Measurements from ENCODE around the gene PDE11A. TPM values are rescaled to one million over a fixed set of nuclear protein-coding genes. Genes with fewer than 3 reads are reported as not detected.
"Not testable (repeated sequence)": the region's sequence is repeated elsewhere in the genome, so short reads cannot be mapped to it uniquely, and the experiment has no call there.

Gene PDE11A
- total RNA-seq, 2 experiments from 2014 or later, result not detected

GRCh38 chr2:177970670-177971454 is 101.7 kb downstream of the PDE11A start:
- Mint-ChIP-seq H3K4me3 (no peak overlapping the region), H3K36me3 (ENCODE audit: low read depth) (no peaks in the 10 kb centered on the region), H3K9me3 (no peaks in the 10 kb centered on the region), H3K27ac (no peak overlapping the region), H3K27me3 (peaks cover 6% of the 10 kb centered on the region), H3K4me1 (ENCODE audit: low read depth) (no peaks in the 10 kb centered on the region)
- no peak overlapping the region for H3K4me3 ChIP-seq (ENCODE audit: low read length)
- no peaks in the 10 kb centered on the region for H3K9me3 ChIP-seq (ENCODE audit: control insufficient read depth in 1 of 2, insufficient read depth in 1 of 2, low read length in 2 of 2)
- H3K27me3 ChIP-seq (ENCODE audit: control insufficient read depth in 1 of 2, insufficient read depth in 2 of 2, low read length in 2 of 2), result no peaks in the 10 kb centered on the region
- intact Hi-C loops (cut with DNase I, micrococcal nuclease), result no loop called here
- H3K4me1 ChIP-seq (ENCODE audit: insufficient read depth, low read length), result no peaks in the 10 kb centered on the region
- no peaks in the 10 kb centered on the region for H3K36me3 ChIP-seq (ENCODE audit: insufficient read depth, low read length)
- TF ChIP-seq, protein P1, sequence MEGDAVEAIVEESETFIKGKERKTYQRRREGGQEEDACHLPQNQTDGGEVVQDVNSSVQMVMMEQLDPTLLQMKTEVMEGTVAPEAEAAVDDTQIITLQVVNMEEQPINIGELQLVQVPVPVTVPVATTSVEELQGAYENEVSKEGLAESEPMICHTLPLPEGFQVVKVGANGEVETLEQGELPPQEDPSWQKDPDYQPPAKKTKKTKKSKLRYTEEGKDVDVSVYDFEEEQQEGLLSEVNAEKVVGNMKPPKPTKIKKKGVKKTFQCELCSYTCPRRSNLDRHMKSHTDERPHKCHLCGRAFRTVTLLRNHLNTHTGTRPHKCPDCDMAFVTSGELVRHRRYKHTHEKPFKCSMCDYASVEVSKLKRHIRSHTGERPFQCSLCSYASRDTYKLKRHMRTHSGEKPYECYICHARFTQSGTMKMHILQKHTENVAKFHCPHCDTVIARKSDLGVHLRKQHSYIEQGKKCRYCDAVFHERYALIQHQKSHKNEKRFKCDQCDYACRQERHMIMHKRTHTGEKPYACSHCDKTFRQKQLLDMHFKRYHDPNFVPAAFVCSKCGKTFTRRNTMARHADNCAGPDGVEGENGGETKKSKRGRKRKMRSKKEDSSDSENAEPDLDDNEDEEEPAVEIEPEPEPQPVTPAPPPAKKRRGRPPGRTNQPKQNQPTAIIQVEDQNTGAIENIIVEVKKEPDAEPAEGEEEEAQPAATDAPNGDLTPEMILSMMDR (IDR thresholded peaks at IDR 0.05), result no peak
- DNase-seq (no peak), ATAC-seq (ENCODE audit: poor library complexity) (no peak)
- CTCF ChIA-PET, result no interaction called here
- no peak overlapping the region for H3K27ac ChIP-seq (ENCODE audit: low read depth in 1 of 2, low read length in 2 of 2)
- POLR2A ChIA-PET, result no interaction called here

- Mint-ChIP-seq H3K27me3 (peaks cover 6% of the 10 kb centered on the region), H3K27ac (no peak overlapping the region), H3K4me1 (ENCODE audit: low read depth) (no peaks in the 10 kb centered on the region), H3K9me3 (no peaks in the 10 kb centered on the region), H3K36me3 (ENCODE audit: low read depth) (no peaks in the 10 kb centered on the region), H3K4me3 (no peak overlapping the region)
- H3K4me3 ChIP-seq (ENCODE audit: low read length), result no peak overlapping the region
- H3K36me3 ChIP-seq (ENCODE audit: insufficient read depth, low read length), result no peaks in the 10 kb centered on the region
- H3K4me1 ChIP-seq (ENCODE audit: insufficient read depth, low read length), result no peaks in the 10 kb centered on the region
- ChIA-PET POLR2A (no interaction called here), CTCF (no interaction called here)
- H3K27ac ChIP-seq (ENCODE audit: low read depth in 1 of 2, low read length in 2 of 2), result no peak overlapping the region
- DNase-seq (no peak), ATAC-seq (ENCODE audit: poor library complexity) (no peak)
- H3K27me3 ChIP-seq (ENCODE audit: control insufficient read depth in 1 of 2, insufficient read depth in 2 of 2, low read length in 2 of 2), result no peaks in the 10 kb centered on the region
- H3K9me3 ChIP-seq (ENCODE audit: control insufficient read depth in 1 of 2, insufficient read depth in 1 of 2, low read length in 2 of 2), result no peaks in the 10 kb centered on the region
- TF ChIP-seq, protein P1 (IDR thresholded peaks at IDR 0.05), result no peak
- intact Hi-C loops (cut with DNase I, micrococcal nuclease), result no loop called here
Measured at GRCh38 chr2:177964892-177965291, 107.7 kb downstream of the PDE11A start.

DNA sequence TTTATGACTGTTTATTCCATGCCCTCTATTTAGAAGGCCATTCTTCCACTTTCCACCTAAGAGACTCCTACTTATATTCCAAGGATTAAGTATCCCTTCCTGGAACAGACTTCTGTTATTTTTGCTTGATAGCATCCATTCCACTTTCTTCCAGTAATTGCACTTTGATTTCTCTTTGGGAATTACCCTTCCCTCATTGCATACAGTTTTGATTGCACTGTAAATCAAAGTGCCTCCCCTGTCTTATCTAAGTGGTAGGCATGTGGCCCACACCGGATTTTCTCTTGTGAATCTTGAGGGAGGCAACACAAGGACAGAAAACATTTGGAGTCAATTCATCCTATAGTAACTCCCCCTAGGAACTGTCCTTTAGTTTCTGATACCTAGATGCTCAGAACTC is 120.4 kb downstream of the PDE11A start:
- no peak overlapping the region for H3K4me3 ChIP-seq (ENCODE audit: low read length)
- no peaks in the 10 kb centered on the region for H3K9me3 ChIP-seq (ENCODE audit: control insufficient read depth in 1 of 2, insufficient read depth in 1 of 2, low read length in 2 of 2)
- POLR2A ChIA-PET, result no interaction called here
- Mint-ChIP-seq H3K27me3 (peaks cover 16% of the 10 kb centered on the region), H3K4me3 (no peak overlapping the region), H3K4me1 (ENCODE audit: low read depth) (no peaks in the 10 kb centered on the region), H3K9me3 (peaks cover 4% of the 10 kb centered on the region), H3K36me3 (ENCODE audit: low read depth) (no peaks in the 10 kb centered on the region), H3K27ac (no peak overlapping the region)
- H3K27ac ChIP-seq (ENCODE audit: low read depth in 1 of 2, low read length in 2 of 2), result no peak overlapping the region
- no peaks in the 10 kb centered on the region for H3K36me3 ChIP-seq (ENCODE audit: insufficient read depth, low read length)
- no peaks in the 10 kb centered on the region for H3K27me3 ChIP-seq (ENCODE audit: control insufficient read depth in 1 of 2, insufficient read depth in 2 of 2, low read length in 2 of 2)
- no peaks in the 10 kb centered on the region for H3K4me1 ChIP-seq (ENCODE audit: insufficient read depth, low read length)
- intact Hi-C loops (cut with DNase I, micrococcal nuclease), result no loop called here
- TF ChIP-seq, protein P1 (IDR thresholded peaks at IDR 0.05), result no peak
- CTCF ChIA-PET, result no interaction called here
- no peak for DNase-seq
- ATAC-seq (ENCODE audit: poor library complexity), result no peak

DNA sequence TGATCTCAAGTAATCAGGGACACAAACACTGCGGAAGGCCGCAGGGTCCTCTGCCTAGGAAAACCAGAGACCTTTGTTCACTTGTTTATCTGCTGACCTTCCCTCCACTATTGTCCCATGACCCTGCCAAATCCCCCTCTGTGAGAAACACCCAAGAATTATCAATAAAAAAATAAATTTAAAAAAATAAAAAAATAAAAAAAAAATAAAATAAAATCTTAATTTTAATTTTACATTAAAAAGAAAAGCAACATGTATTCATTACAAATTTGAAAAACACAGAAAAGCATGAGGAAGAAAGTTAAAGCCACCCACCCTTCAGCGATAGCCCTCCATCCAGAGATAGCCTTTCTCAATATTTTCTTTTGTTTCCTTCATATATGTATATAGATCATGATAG is 125.0 kb downstream of the PDE11A start:
- H3K4me1 Mint-ChIP-seq (ENCODE audit: low read depth); H3K4me3 ChIP-seq (ENCODE audit: low read length); H3K4me1 ChIP-seq (ENCODE audit: insufficient read depth, low read length); H3K36me3 ChIP-seq (ENCODE audit: insufficient read depth, low read length); CTCF ChIA-PET; H3K9me3 Mint-ChIP-seq; DNase-seq; ATAC-seq (ENCODE audit: poor library complexity); H3K9me3 ChIP-seq (ENCODE audit: control insufficient read depth in 1 of 2, insufficient read depth in 1 of 2, low read length in 2 of 2); intact Hi-C loops (cut with DNase I, micrococcal nuclease); H3K36me3 Mint-ChIP-seq (ENCODE audit: low read depth); H3K27ac ChIP-seq (ENCODE audit: low read depth in 1 of 2, low read length in 2 of 2); H3K27me3 ChIP-seq (ENCODE audit: control insufficient read depth in 1 of 2, insufficient read depth in 2 of 2, low read length in 2 of 2); H3K27ac Mint-ChIP-seq; H3K4me3 Mint-ChIP-seq; POLR2A ChIA-PET: not testable (repeated sequence)
- peaks cover 12% of the 10 kb centered on the region for H3K27me3 Mint-ChIP-seq

- ATAC-seq (ENCODE audit: poor library complexity); H3K36me3 Mint-ChIP-seq (ENCODE audit: low read depth); H3K4me1 Mint-ChIP-seq (ENCODE audit: low read depth); H3K27me3 Mint-ChIP-seq; H3K9me3 ChIP-seq (ENCODE audit: control insufficient read depth in 1 of 2, insufficient read depth in 1 of 2, low read length in 2 of 2); H3K4me1 ChIP-seq (ENCODE audit: insufficient read depth, low read length); H3K4me3 Mint-ChIP-seq; H3K27ac Mint-ChIP-seq; H3K36me3 ChIP-seq (ENCODE audit: insufficient read depth, low read length); H3K4me3 ChIP-seq (ENCODE audit: low read length); DNase-seq; CTCF ChIA-PET; intact Hi-C loops (cut with DNase I, micrococcal nuclease); POLR2A ChIA-PET; H3K27me3 ChIP-seq (ENCODE audit: control insufficient read depth in 1 of 2, insufficient read depth in 2 of 2, low read length in 2 of 2); H3K27ac ChIP-seq (ENCODE audit: low read depth in 1 of 2, low read length in 2 of 2); H3K9me3 Mint-ChIP-seq: not testable (repeated sequence)
Measured at GRCh38 chr2:177944530-177944929, 128.0 kb downstream of the PDE11A start.
